ENCODE data around the gene FETUB.

GRCh38 chr3:186627852-186628414 is 12.3 kb upstream of the FETUB start:
- TF ChIP-seq CTCF (conservative IDR thresholded peaks at IDR 0.05) (no peak), ZFX (IDR thresholded peaks at IDR 0.05) (no peak)

All from C4-2B (cell line).